Measurements from ENCODE around the gene CACTIN.
A peak's percentile ranks its signal among the peaks of the same experiment; 100 is the strongest.

Gene CACTIN
- total RNA-seq: 43.9 to 90.8 (median 82.7) reads per million in 9 experiments

DNA sequence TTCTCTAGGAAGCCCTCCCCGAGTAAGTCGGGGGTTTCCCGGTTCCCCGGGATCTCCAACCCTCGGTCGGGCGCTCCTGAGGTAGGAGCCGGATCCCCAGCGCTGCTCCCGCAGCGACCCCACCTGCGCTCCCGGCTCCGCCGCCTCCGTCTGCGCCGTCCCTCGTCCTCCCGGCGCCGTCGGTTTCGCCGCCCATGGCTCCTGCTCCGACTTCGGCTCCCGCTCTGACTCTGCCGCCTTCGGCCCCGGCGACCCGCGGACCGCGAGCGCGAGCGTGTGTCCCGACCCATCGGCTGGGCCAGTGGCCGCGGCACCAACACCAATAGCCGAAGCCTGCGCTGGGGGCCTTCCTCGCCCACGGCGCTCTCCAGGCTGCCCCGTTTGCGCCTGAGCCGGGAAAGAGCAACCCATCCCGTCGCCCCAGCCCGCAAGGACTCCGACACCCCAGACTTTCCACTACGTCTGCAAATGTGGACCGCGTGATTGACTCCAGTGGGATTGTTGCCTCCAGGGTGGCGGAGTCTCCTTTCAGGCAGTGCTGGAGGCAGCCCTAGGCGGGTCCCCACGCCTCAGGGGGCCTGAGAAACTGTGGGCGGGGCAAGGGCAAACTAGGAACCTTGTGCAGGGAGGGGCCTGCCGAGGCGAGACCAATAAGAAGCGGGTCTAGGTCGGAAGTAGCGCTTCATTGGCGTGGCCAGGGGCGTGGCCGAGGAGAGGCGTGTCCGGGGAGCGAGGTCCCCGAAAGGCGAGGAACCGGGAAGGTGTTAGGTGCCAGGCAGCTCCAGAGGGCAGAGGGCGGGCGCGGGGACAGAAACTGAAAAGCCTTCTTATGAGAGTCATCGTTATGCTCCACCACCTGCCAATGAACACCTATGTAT, at the start of gene CACTIN:
TSS of gene CACTIN (minus strand) at position 318 of the 878 bp plus-strand sequence. CDS start at position 290, 28 bp downstream.
- peaks cover 39% of the 10 kb centered on the region for H3K36me3 Mint-ChIP-seq (ENCODE audit: insufficient read depth)
- no peaks in the 10 kb centered on the region for H3K9me3 Mint-ChIP-seq
- no peaks in the 10 kb centered on the region for H3K27me3 Mint-ChIP-seq
- H3K4me1 Mint-ChIP-seq (ENCODE audit: low read depth in 2 of 2): peaks cover 26 to 35% of the 10 kb centered on the region in 2 donors
- peak; percentile 95 for ATAC-seq (replicated peaks)
- peak within 1 kb of the TSS; percentile 98 to 99 for H3K27ac Mint-ChIP-seq
- DNase-seq: peak; percentile 97 to 99 (median 98)
- H3K4me3 Mint-ChIP-seq: peak within 1 kb of the TSS; percentile 96 to 99

DNA sequence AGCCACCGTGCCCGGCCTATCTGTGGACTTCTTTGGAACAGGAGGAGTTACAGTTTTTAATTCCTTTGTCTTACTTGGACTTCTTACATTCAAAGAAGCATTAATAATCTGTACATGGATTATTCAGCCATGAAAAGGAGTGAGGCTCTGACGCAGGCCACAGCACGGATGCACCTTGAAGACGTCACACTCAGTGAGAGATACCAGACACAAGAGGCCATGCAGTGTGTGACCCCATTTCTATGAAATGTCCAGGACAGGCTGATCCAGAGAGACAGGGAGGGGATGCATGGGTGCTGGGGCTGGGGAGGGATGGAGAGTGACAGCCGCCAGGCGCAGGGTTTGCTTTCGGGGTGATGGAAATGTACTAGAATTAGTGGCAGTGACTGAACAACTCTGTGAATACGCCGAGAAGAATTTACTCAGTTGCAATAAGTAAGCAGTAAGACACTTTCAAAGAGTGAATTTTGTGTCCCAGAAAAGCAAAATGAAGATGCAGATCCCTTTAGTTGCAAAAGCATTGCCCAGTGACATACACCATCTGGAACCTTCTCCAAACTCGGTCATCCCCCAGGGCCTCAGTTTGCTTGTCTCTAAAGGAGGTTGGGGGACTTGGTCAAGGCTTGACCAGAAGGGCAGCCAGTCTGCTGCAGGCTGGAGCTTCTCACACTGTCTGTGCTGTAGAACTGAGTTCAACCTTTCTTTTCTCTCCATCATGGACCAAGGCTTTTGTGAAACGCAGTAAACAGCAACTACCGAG, 48.4 kb upstream of the CACTIN start:
- no peak for ATAC-seq (replicated peaks)
- peak overlapping the region in 1 of 2 donors; percentile 35 for H3K27ac Mint-ChIP-seq
- H3K4me1 Mint-ChIP-seq (ENCODE audit: low read depth in 2 of 2): peaks cover 10 to 23% of the 10 kb centered on the region in 2 donors
- H3K9me3 Mint-ChIP-seq: no peaks in the 10 kb centered on the region
- H3K27me3 Mint-ChIP-seq: no peaks in the 10 kb centered on the region
- H3K36me3 Mint-ChIP-seq (ENCODE audit: insufficient read depth): peaks cover 9% of the 10 kb centered on the region
- H3K4me3 Mint-ChIP-seq: no peak overlapping the region
- DNase-seq: no peak

GRCh38 chr19:3673506-3674439, 47.2 kb upstream of the CACTIN start:
- H3K36me3 Mint-ChIP-seq (ENCODE audit: insufficient read depth): peaks cover 9% of the 10 kb centered on the region
- H3K27ac Mint-ChIP-seq: peak overlapping the region in 1 of 2 donors; percentile 61
- no peak for ATAC-seq (replicated peaks)
- DNase-seq: no peak
- peaks cover 10 to 23% of the 10 kb centered on the region in 2 donors for H3K4me1 Mint-ChIP-seq (ENCODE audit: low read depth in 2 of 2)
- H3K27me3 Mint-ChIP-seq: no peaks in the 10 kb centered on the region
- H3K4me3 Mint-ChIP-seq: no peak overlapping the region
- no peaks in the 10 kb centered on the region for H3K9me3 Mint-ChIP-seq

DNA sequence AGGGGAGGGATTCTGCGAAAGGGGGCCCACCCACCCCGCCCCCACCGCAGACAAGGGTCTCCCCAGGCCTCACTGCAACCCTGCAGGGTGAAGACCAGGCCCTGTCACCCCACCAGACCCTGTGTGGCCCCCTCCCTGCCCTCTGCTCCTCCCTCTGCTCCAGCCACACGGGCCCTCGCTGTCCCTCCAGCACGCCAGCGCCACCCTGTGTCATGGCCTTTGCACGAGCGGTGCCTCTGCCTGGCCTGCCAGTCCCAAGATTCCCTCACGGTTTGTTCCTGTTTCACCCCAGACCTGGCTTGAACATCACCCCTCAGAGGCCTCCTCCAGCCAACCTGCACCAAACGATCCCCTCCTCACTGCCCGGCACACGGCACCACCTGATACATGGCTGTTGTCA, 46.4 kb upstream of the CACTIN start:
- H3K4me1 Mint-ChIP-seq (ENCODE audit: low read depth in 2 of 2): peaks cover 10 to 25% of the 10 kb centered on the region in 2 donors
- no peak overlapping the region for H3K4me3 Mint-ChIP-seq

DNA sequence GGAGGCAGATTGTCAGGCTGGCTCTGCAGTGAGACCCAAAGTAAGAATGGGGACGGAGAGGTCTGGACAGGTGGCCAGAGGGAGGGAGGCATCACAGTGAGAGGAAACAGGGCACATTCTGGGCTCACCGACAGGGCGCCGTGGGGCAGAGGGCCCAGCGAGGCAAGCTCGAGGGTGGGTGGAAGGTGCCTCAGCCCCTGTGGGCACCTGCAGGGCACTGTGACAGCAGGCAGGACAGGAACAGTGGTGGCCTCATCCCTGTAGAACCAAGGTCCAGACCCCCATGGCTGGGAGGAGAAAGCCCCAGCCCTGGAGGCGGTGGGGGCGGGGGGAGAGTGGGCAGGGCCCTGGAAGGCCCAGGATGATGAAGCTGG, 46.0 kb upstream of the CACTIN start:
- peaks cover 10 to 26% of the 10 kb centered on the region in 2 donors for H3K4me1 Mint-ChIP-seq (ENCODE audit: low read depth in 2 of 2)
- peak overlapping the region in 1 of 2 donors; percentile 82 for H3K27ac Mint-ChIP-seq
- H3K9me3 Mint-ChIP-seq: no peaks in the 10 kb centered on the region
- ATAC-seq (replicated peaks) (no peak), DNase-seq (no peak)
- no peak overlapping the region for H3K4me3 Mint-ChIP-seq
- H3K36me3 Mint-ChIP-seq (ENCODE audit: insufficient read depth): peaks cover 9% of the 10 kb centered on the region
- no peaks in the 10 kb centered on the region for H3K27me3 Mint-ChIP-seq

More for the DNA sequence above, 46.4 kb upstream of the CACTIN start:
- DNase-seq (no peak), ATAC-seq (replicated peaks) (no peak)
- Mint-ChIP-seq H3K27ac (peak overlapping the region in 1 of 2 donors; percentile 61), H3K36me3 (ENCODE audit: insufficient read depth) (peaks cover 9% of the 10 kb centered on the region), H3K9me3 (no peaks in the 10 kb centered on the region), H3K27me3 (no peaks in the 10 kb centered on the region)

GRCh38 chr19:3671680-3672574, 45.3 kb upstream of the CACTIN start:
- Mint-ChIP-seq H3K36me3 (ENCODE audit: insufficient read depth) (peaks cover 6% of the 10 kb centered on the region), H3K27me3 (no peaks in the 10 kb centered on the region), H3K4me3 (peak overlapping the region; percentile 68 to 73), H3K4me1 (ENCODE audit: low read depth in 2 of 2) (peaks cover 7 to 31% of the 10 kb centered on the region in 2 donors), H3K27ac (peak overlapping the region; percentile 74 to 82), H3K9me3 (no peaks in the 10 kb centered on the region)
- no peak for DNase-seq
- ATAC-seq (replicated peaks): peak; percentile 52

DNA sequence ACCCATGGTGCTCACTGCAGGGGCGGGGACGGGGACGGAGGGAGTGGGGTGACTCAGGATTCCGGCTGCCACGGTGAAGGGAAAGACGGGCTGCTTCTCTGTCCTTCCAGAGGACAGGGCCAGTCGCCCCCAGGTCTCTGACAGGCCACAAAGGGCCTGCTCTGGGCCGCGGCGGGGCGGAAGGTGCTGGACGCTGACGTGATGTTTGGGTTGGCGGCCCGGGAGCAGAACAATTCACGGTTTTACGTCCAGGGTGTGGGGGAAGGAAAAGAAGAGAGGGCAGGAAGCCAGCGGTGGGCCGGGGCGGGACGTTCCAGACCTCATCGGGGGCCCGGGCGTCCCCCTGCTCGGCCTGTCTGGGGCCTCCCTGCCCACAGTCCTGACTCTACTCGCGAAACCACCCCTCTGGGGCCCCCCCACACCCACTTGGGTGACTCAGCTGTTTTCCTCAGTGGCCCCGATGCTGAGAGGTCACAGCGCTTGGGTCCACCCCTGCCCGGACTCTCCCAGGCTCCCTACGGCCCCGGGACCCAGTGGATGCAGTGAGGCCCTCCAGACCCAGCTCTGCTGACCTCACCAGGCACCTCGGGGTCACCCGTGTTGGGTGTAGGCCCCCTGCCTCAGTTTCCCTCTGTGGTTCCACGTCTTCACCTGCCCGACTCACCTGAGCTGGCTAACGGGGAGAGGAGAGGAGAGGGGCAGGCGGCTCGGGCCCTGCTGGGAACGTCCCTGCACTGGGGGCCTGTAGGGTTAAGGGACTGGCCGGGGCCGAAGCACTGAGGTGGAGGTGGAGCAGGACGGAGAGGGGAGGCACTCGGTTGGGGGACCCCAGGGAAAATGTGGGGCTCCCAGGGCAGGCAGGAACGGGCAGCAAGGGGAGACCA, 44.4 kb upstream of the CACTIN start:
- Mint-ChIP-seq H3K9me3 (no peaks in the 10 kb centered on the region), H3K4me1 (ENCODE audit: low read depth in 2 of 2) (peaks cover 14 to 33% of the 10 kb centered on the region in 2 donors), H3K27ac (peak overlapping the region; percentile 74 to 82), H3K4me3 (peak overlapping the region; percentile 68 to 73), H3K27me3 (no peaks in the 10 kb centered on the region), H3K36me3 (ENCODE audit: insufficient read depth) (peaks cover 5% of the 10 kb centered on the region)
- ATAC-seq (replicated peaks): peak; percentile 80
- peak in 2 of 3 experiments; percentile 33 to 34 for DNase-seq

DNA sequence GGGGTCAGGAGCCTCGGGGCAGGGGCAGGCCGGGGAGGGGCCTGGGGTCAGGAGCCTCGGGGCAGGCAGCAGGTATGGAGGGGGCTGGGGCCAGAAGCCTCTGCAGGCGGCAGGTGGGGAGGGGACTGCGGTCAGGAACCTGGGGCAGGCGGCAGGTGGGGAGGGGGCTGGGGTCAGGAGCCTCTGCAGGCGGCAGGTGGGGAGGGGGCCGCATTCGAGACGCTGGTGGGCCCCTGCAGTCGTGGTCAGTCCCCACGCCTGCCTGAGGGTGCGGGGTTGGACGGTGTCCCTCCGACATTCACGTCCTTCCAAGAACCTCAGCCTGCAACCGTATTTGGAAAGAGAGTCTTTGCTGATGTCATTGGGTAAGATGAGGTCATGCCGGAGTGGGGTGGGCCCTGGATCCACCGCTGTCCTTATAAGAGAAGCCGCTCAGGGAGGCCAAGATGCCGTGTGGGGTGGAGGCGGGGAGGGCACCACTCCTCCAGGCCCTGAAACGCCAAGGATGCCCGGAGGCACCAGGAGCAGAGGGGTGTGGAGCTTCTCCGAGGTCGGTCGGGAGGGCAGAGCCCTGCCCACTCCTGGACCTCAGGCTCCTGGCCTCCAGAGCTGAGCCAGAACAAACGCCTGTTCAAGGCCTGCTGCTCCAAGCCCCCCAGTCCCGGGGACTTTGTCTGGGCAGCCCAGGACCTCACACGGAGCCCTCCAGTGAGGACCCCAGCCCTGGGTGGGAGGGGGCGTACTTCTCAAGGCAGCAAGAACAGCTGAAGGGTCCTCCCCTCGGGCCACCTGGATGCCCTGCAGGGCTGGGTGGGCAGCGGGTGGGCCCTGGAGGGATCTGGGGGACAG, 43.6 kb upstream of the CACTIN start:
- Mint-ChIP-seq H3K36me3 (ENCODE audit: insufficient read depth) (peaks cover 8% of the 10 kb centered on the region), H3K27me3 (no peaks in the 10 kb centered on the region), H3K4me1 (ENCODE audit: low read depth in 2 of 2) (peaks cover 16 to 33% of the 10 kb centered on the region in 2 donors), H3K27ac (peak overlapping the region; percentile 76 to 82), H3K4me3 (peak overlapping the region; percentile 68 to 73), H3K9me3 (no peaks in the 10 kb centered on the region)
- no peak for DNase-seq
- no peak for ATAC-seq (replicated peaks)

- Mint-ChIP-seq H3K9me3 (no peaks in the 10 kb centered on the region), H3K36me3 (ENCODE audit: insufficient read depth) (peaks cover 8% of the 10 kb centered on the region), H3K4me1 (ENCODE audit: low read depth in 2 of 2) (peaks cover 16 to 33% of the 10 kb centered on the region in 2 donors), H3K27ac (peak overlapping the region in 1 of 2 donors; percentile 76), H3K4me3 (peak overlapping the region in 1 of 2 donors; percentile 38), H3K27me3 (no peaks in the 10 kb centered on the region)
- DNase-seq: no peak
- ATAC-seq (replicated peaks): no peak
Observed at GRCh38 chr19:3669082-3669946, 42.7 kb upstream of the CACTIN start.

Measured in effector memory CD8-positive, alpha-beta T cell (primary cell).